DND-41 (cell line): Measurements from ENCODE around the gene FAM149A.

Experiments
- EZH2 ChIP-seq: IDR thresholded peaks from 3 replicates; pipeline ENCODE4 v1.6.1; 2012; ENCODE audit warnings: borderline replicate concordance, low read depth, mild to moderate bottlenecking, moderate library complexity, low read length, inconsistent platforms; ENCODE audit not compliant: severe bottlenecking
- TF ChIP-seq, protein P1 (sequence below): IDR thresholded peaks from 2 replicates; pipeline ENCODE4 v1.5.1; 2012; ENCODE audit warnings: borderline replicate concordance, low read length, moderate library complexity, mild to moderate bottlenecking; ENCODE audit not compliant: poor library complexity, severe bottlenecking; ENCODE audit errors: extremely low read depth

DNA sequence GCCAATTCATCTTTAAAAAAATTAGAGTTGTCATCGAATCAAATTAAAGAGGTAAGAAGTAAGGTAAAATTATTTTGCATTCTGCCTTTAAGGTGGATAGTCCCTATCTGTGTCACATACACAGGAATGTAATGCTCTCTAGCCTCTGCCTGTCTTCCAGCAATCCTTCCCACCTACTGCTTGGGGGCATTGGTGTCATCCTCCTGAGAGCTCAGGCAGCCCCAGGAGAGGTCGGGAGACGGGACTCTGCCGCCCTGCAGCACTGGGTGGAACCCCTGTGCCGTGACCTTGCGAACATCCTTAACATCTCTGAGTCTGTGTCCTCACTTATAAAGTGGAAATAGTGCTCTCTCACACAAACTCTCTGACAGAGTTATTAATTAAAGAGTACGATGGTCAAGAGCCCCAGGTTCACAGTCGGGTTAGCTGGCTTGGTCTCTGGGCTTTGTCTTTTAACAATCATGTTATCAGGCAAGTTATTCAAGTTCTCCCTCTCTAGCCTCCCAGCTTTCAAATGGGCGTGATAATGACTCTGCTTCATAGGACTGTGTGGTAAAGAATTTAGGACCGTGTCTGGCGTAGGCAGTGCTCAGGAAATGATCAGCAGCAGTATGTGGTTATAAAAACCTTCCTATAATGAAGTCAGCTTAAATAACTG, 25.4 kb upstream of the FAM149A start:
- TF ChIP-seq, protein P1, sequence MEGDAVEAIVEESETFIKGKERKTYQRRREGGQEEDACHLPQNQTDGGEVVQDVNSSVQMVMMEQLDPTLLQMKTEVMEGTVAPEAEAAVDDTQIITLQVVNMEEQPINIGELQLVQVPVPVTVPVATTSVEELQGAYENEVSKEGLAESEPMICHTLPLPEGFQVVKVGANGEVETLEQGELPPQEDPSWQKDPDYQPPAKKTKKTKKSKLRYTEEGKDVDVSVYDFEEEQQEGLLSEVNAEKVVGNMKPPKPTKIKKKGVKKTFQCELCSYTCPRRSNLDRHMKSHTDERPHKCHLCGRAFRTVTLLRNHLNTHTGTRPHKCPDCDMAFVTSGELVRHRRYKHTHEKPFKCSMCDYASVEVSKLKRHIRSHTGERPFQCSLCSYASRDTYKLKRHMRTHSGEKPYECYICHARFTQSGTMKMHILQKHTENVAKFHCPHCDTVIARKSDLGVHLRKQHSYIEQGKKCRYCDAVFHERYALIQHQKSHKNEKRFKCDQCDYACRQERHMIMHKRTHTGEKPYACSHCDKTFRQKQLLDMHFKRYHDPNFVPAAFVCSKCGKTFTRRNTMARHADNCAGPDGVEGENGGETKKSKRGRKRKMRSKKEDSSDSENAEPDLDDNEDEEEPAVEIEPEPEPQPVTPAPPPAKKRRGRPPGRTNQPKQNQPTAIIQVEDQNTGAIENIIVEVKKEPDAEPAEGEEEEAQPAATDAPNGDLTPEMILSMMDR, result no peak
- no peak for TF ChIP-seq EZH2
